ENCODE measurements around the gene MSANTD3.

DNA sequence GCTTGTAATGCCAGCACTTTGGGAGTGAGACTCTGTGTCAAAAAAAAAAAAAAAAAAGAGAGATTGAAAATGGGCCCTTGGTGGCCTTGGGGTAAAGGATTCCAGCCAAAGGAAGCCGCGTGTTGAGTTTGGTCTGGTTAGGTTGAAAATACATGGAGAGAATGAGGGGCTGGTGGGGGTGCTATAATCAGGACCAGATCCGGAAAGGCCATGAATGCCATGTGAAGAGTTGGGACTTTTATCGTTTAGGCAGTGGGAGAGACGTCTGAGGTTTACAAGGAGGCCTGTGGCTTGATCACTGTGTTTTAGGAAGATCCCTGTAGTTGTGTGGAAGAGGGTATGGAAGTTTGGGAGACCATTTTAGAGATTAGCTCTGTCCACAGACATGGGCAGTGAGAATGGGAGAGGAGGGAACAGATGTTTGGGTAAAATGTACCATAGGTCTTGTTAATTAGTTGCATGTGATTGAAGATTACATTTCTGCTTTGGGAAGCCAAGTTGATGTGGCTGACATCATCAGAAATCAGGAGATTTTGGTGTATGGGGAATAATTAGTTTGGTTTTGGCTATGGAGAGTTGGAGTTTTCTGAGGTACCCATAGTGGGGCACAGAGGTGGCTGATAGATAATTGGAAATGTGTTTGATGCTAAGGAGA is 3.5 kb downstream of the MSANTD3 start:
- no peak for TF ChIP-seq EGR1 (IDR thresholded peaks at IDR 0.05; ENCODE audit: low read depth in 2 of 2)
- TF ChIP-seq, protein P1, sequence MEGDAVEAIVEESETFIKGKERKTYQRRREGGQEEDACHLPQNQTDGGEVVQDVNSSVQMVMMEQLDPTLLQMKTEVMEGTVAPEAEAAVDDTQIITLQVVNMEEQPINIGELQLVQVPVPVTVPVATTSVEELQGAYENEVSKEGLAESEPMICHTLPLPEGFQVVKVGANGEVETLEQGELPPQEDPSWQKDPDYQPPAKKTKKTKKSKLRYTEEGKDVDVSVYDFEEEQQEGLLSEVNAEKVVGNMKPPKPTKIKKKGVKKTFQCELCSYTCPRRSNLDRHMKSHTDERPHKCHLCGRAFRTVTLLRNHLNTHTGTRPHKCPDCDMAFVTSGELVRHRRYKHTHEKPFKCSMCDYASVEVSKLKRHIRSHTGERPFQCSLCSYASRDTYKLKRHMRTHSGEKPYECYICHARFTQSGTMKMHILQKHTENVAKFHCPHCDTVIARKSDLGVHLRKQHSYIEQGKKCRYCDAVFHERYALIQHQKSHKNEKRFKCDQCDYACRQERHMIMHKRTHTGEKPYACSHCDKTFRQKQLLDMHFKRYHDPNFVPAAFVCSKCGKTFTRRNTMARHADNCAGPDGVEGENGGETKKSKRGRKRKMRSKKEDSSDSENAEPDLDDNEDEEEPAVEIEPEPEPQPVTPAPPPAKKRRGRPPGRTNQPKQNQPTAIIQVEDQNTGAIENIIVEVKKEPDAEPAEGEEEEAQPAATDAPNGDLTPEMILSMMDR (IDR thresholded peaks at IDR 0.05; ENCODE audit: low read depth, low read length, missing input control), result no peak
- TF ChIP-seq MAX (IDR thresholded peaks at IDR 0.05), result no peak
